Esophagus muscularis mucosa (tissue), 4 donors: ENCODE results near the gene SENP6.

Experiments used
- CTCF ChIP-seq, 3 experiments: fragments of 200-600 bp in 2 of 3; fragments of 450-650 bp in 1 of 3; sonication (generic) in 2 of 3; IDR thresholded peaks; one replicate each; pipeline ENCODE4 v1.5.1; 2017 to 2019; ENCODE audit warnings: antibody characterized with exemption in 3 of 3, mild to moderate bottlenecking in 2 of 3, moderate library complexity in 1 of 3
- EP300 ChIP-seq: sonication (generic); formaldehyde crosslinking; IDR thresholded peaks from one replicate; pipeline ENCODE4 v1.6.1; 2017; ENCODE audit warnings: antibody characterized with exemption
- POLR2A ChIP-seq: fragments of 450-650 bp; IDR thresholded peaks from one replicate; pipeline ENCODE4 v1.6.1; 2017; ENCODE audit warnings: antibody characterized with exemption, moderate library complexity, mild to moderate bottlenecking, low read depth

GRCh38 chr6:75620381-75621304 lies 19.0 kb downstream of the SENP6 start:
- TF ChIP-seq CTCF (IDR thresholded peaks at IDR 0.05) (no peak), POLR2A (no peak), EP300 (no peak)
